NOMO-1 (cell line): ENCODE measurements around the gene SUCLG1.
"Not testable (repeated sequence)": the region's sequence is repeated elsewhere in the genome, so short reads cannot be mapped to it uniquely, and the experiment has no call there.

Experiments
- DNase-seq, 2 experiments: peaks; one replicate each; lab custom pipeline; 2025; ENCODE audit not compliant: unreplicated experiment in 2 of 2; lab: John Stamatoyannopoulos, UW

SUCLG1 gene

DNA sequence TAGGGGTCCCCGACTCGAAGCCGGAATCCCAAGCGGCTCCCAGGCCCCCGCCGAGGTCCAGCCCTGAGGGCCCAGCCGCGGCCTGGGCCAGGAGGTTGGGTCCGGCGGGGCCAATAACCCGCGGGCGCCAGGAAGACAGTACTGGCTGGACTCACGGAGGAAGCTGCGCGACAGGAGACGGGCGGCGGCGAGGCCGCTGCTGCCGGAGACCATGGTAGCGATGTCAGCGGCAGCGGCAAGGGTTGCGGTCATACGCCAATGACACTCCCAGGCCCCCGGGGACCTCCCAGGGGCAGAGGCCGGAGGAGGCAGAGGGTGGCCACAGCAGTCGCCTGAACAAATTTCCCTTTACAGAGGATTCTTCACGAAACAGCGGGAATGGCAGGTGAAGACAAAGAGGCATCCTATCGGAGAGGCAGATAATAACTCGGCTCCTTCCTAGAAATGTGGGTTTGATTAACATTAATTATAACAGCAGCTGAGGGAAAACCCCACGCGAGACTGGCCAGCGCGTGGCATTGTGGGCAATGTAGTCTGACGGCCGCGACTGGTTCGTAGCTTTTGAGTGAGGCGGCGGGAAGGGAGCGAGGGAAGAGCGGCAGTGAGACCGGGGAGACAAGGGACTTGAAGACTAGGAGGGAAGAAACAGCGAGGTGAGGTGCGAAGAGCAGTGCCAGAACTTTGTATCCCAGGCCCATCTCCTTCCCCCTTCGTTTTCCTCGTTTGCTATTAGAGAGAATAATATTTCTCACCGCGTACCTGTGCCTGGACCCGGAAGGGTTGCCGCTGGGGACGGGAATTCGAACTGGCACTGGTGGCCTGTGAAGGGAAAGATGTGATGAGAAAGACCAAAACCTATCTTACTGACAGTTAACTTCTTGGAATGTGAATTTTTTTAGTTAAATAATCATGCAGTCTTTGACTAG, at the start of gene SUCLG1:
TSS of gene SUCLG1 (minus strand) at position 263 of the 926 bp plus-strand sequence. CDS start at position 252, 11 bp downstream.
- peak; percentile 85 to 86 for DNase-seq

DNA sequence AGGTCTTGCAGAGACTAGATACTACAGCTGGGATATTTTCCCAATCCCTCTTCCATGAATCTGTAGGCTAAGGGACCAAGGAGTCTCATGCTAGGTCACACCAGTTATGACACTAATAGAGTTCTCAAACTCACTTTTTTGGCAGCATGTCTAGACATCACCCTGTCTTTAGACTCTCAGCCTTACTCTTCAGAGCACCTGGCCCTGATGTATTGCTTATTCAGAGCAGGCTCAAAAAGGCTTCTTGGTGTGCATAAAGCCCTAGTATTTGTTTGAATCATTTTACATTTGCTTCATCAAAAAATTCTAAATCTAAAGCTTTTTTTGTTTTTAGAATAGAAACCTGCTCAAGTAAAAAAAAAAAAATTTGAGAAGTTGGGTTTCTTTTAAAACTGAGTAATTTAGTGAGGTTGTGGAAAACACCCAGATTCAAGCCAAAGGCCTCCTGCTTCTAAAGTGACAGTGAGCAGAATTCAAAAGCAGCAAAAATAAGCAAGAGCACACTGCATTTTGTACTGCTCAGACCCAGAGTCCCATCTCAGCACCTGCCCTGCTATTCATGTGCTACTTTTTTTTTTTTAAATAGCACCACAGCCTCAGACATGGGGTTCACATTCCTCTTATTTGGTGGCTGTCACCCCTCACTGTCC, 39.2 kb upstream of the SUCLG1 start:
- DNase-seq, result no peak

DNA sequence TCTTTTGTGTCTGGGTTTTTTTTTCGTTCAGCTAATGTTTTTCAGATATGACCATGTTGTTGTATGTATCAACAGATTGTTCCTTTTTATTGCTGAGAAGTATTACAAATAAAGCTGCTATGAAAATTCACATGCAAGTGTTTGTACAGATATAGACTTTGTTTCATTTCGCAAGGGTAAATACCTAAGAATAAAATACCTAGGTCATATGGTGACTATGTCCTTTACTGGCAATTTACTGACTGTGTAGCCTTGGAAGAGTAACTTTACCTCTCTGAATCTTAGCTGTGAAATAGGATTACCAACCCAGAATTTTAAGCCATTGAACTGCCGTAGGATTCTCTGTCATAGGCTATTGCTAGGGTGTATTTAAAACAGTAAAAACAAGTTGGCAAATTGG, 38.2 kb upstream of the SUCLG1 start:
- DNase-seq, result no peak

DNA sequence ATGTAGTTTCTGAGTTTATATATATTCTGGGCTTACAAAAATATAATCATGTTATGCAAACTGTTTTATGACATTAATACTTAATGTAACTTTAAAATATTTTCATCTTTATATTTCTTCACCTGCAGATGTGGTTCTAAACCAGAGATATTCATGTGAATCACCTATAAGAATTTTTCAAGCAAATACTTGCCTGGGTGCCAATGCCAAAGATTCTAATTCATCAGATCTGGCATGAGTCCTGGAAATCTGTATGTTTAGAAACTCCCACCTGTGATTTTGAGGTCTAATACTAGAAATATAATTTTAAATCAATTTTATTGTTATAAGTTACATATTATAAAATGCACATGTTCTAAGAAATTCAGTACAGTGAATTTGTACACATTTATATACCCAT, 37.3 kb upstream of the SUCLG1 start:
- DNase-seq, result no peak

DNA sequence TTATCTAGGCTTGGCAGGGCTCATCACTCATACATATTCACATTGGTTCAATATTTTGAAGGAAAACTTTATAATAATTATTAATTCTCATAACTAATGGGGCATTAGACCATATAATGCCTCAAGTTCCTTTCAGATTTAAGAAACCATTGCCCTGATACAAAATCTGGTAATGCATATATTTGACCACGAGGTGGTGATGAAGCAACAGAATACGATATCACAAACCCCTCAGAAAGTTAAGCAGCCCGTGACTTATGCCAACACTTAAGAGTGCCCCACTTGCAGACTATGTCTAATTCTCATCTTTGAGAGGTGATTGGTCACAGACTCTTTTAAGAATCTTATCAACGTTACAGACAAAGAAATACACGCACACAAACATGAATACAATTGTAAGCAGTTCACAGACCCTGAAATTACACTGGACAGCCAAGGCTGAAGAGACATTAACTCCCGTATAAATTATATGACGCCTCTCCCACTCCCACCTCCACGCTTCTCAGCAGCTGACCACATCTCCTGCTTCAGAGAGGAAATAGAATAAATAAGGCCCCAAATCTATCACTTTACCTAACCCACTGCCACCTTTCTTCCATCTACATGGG, 36.6 kb upstream of the SUCLG1 start:
- peak; percentile 3 to 39 for DNase-seq

DNA sequence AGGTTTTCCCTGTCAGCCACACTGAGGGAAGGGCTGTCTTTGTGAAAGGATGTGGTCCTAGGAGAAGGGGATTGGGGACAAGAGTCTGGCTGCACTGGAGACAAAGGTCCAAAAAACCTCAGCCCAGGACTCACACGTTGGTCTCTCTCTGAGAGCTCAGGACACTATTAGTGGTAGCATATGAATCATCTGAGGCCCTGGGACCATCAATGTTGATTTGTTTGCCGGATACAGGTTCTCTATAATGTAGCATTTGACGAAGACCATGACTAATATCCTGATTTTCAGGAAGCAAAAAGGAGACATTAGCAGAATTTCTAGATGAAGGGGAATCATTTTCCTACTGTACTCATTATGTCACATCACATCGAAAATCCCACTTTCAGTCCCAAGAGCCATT, 35.0 kb upstream of the SUCLG1 start:
- no peak for DNase-seq

DNA sequence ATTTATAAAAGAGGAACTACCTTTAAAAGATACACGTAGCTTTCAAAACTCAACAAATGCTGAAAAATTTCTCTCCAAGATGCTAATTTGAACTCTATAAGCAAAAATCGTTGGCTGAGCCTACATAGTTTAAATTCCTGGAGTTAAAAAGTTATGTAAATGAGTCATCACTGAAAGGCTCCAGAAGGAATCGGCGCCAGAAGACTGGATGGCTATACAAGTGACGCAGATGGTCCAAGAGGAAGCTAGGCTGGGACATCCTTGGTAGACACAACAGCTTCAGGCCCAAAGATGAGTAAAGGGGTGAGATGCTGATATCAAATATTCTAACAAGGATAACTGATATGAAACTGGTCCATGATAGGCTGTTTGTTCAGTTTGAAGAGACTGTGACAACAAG, 34.4 kb upstream of the SUCLG1 start:
- DNase-seq, result no peak

DNA sequence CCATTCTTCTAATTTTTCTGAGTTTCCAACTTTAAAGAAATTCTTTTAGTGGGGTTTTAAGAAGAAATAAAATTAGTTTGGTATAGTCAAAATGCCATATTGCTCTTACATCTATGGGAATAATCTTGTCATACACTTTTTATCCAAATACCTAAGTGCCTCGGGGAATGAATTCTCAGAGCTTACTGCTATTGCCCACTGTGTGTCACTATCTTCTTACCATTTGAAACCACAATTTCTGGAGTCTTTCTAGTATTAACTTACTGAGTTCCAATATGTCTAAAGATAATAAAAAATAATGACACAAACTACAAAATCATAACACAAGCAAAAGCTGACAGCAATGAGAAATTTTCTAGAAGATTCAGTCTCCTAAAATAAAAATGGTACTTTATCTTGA, 33.5 kb upstream of the SUCLG1 start:
- no peak for DNase-seq

DNA sequence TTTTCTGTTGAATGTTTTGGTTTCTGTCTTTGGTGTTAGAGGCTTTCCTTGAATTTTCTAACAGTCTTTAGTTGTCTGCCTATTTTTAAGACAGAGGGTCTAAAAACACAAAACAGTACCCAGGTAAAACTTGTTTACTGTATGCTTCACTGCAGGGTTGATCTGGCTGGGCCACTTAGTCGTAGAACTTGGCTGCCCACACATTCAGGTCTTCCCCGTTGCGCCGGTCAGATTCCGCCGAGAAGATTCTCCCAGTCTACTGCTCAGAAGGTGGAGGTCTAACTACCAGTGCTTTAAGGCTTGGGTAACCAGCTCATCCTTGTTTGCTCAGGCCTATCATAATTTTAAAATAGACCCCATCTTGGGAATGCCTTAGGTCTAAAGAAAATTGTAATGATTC, 32.7 kb upstream of the SUCLG1 start:
- DNase-seq, result no peak

DNA sequence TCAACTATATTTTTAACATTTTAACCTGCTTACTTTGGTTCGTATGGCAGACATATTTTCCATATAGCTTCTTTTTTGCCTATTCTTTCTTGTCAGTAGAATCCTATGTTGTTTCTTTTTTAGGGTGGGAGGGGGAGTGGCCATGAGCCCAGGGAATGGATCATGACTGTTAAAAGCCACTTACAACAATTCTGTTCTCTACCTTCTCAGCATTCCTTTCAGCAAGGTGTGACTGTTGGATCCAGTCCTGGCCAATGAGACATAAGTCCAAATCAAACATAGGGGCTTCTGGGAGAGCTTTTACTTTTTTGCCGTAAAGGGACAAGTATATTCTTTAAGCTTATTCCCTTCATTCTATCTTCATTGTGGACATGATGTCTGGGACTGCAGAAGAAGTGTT, 32.2 kb upstream of the SUCLG1 start:
- DNase-seq, result no peak

DNA sequence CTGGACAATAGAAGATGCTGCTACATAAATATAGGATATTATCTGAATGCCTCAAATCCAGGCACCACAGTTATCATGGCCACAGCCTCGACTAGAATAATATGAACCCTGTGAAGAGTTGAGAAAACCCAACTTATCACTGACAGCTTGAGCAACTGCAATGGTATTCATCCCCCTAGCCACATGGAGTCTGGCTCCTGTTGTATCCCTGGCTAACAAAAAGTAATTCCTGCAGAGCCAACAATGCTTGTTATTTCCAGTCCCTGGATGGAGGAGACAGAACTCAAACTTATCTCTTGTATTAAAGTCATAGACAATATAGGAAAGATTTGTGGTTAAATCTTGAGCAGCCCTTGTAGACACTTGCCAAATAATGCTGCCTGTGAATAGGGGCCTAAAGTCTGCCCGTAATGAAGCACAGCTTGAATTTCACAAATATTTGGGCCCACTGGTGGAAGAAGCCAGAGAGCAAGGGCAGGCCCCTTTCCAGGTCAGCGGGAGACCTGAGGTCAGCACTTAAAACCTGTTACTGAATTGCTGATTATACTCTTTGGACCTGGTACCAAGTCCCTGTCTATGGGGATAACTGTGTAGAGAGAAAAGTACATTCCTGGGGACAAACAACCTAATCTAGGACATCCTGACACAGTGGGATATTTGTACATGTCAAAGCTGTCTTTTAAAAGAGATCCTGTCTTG, 28.4 kb upstream of the SUCLG1 start:
- no peak for DNase-seq

DNA sequence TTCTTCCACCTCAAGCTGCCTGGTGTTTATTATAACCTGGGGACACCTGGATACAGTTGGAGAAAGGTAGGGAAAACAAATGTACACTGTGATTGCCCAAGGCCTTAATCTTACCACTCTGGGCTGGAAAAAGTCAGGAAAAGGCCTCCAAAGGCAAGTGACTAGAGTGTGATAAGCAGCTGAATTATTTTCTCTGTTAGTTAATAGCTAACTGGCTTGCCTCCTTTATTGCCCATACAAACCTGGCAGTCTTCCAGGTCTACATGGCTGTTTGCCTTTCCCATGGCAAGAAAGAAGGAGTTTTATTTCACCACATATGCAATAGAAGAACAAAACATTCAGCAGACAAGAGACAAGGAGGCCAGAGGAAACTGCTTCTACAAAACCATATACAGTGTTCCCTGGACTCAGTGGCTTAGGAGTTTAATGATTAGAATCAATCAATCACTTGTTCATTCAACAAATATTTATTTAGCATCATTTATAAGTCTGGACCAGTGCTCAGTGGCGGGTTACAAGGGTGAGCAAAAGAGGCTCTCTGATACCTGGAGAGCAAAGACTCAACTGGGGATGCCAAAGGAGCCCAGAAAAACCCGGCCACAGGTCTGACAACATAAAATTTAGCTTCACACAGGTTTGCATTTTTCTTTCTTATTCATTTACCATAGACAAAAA, 27.5 kb upstream of the SUCLG1 start:
- DNase-seq, result no peak

DNA sequence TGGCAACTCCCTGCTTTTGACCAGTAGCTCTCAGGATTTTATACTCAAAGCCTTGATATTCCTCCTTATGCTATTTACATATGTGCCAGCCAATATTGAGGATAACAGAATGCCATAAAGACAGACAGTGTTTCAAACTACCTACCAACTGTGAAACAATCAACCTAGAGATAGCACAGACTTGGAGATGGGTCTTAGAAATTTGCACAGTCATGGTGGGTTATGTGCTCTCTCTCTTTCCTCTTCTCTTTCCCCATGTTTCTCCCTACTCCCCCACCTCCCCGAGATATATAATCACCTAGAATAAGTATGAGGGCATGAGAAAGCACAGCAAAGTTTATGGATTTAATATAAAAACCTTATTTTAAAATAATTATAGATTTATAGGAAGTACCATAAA, 24.2 kb upstream of the SUCLG1 start:
- DNase-seq, result no peak

DNA sequence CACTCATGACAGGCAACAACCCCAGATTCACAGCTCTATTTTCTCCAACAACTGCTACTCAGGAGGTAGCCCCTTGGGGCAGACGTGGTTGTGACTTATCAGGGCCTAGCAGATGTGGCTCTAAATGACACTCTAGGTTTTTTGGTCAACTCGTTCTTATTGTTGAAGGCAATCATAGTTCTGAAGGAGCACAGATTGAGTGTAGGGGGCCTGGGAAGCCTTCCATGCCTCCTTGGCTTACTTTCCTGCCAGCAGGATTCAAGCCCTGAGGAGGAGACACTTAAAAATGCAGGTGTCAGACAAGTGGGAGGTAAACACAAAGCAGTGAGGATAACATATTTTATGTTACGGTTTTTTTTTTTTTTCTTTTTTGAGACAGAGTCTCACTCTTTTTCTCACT, 23.5 kb upstream of the SUCLG1 start:
- DNase-seq, result no peak

DNA sequence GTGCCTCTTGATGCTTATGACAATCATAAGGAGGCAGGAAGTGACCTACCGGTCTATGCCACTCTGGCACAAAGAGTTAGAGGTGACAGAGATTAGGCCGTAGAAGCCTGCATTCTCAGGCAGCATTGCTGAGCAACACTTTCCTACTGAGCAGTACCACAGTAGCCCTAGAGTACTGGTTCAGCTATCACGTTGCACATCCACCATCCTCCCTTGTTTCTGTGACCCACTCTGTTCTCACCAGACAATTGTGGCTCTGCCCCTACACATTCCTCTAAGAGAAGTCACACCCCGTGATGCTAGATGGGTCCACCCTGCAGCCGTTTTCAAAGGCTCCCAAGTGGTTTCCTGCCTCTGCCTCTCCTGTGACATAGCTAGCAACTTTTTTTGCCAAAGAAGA, 22.6 kb upstream of the SUCLG1 start:
- DNase-seq, result no peak

DNA sequence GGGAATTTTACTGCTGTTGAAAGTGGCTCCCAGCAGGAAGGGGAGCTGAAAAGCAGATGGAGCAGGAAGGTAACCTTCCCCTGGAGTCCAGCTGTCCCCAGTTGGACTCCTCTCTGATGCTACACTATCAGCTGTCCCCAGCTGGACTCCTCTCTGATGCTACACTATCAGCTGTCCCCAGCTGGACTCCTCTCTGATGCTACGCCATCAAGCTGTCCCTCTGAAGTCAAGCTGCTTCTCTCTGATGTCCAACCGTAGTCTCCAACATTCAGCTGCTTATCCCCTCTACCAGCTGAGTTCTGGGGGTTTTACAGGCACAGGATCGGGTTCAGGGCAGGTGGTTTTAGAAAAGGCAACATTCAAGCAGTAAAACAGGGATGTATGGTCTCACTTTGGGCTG, 19.8 kb upstream of the SUCLG1 start:
- no peak for DNase-seq

DNA sequence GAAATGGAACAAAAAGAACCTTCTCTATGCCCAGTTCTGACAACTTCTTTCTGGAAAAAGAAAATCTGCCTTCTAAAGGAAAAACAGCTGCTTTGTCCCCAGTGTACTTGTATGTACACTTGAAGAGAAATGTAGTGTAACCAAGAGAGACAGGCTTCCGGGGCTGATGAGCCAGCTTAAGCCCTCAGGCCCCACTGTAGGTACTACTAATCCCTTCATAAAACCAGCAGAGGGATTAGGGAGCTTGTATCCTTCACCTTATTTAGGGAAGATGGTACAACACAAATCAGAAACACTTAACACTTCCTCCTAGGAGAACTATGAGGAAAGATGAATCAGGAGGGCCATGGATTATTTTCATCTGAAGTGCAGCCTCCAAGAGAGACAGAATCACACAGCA, 18.8 kb upstream of the SUCLG1 start:
- DNase-seq, result no peak

DNA sequence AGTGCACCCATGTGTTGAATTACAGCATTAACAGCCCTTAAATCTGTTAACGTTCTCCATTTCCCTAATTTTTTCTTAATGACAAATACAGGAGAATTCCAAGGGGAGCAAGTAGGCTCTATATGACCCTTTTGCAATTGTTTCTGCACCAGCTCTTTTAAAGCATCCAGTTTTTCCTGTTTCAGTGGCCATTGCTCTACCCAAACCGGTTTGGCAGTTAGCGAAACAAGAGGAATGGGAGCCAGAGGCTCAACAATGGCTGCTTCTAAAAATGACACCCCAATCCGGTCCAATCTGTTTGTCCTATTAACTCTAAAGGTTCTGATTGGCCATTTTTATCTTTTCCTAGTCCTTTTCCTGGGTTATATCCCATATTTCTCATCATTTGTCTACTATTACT, 15.1 kb upstream of the SUCLG1 start:
- no peak for DNase-seq

DNA sequence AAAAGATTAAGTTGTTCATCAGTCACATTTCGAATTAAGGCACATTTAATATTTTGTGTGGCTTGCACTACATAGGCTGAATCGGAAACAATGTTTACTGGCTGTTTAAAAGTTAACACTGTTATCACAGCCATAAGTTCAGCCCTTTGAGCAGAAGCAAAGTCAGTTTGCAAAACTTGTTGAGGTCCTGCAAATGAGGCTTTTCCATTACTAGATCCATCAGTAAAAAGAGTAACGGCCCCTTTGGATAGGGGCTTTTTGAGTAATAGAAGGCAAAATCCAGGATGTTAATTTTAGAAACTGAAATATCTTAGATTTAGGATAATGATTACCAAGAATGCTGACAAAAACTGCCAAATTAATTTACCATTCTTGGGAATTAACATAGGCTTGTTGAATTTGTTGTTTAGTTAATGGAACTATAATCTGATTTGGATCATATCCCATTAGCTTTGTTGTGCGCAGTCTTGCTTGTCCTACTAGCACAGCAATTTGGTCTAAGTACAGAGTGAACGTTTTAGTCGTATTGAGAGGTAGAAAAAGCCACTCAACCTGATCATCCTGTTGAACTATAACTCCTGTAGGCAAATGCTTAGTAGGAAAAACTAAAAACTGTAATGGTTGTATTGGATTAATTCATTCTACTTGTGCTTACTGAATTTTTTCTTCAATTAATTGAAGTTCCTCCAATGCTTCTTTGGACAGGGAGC, 13.9 kb upstream of the SUCLG1 start:
- no peak for DNase-seq

DNA sequence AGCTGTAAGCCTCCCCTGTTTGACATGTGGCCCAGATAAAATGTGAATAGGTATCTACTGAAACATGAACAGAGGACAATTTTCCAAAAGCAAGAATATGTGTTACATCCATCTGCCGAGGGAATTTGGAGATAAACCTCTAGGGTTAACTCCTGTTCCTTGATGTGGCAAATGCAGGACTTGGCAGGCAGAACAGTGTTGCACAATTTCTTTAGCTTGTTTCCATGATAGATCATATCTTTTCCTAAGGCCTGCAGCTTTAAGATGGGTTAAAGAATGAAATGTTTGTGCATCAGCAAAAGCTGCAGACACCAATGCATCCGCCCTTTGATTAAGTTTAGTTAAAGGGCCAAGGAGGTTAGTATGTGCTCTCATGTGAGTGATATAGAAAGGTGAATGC, 13.3 kb upstream of the SUCLG1 start:
- DNase-seq, result not testable (repeated sequence)
